Ramos (cell line): Measurements from ENCODE around the gene CHD9NB.
"Not testable (repeated sequence)": the region's sequence is repeated elsewhere in the genome, so short reads cannot be mapped to it uniquely, and the experiment has no call there.

ENCODE experiments used
- in situ Hi-C: fragments of 300-500 bp; cut with MboI; formaldehyde crosslinking; loops from one replicate; pipeline ENCODE4 v1.14.3; 2022; ENCODE audit warnings: low sequenced_read_pairs; ENCODE audit not compliant: unreplicated experiment

Gene CHD9NB

GRCh38 chr16:53061256-53061655 is 8.6 kb upstream of the CHD9NB start:
- in situ Hi-C loops = loop anchor here (10.0 kb wide), 1 partner anchor 444 kb away; the partner anchor contains the start of gene AKTIP

- in situ Hi-C loops = loop anchor here (10.0 kb wide), 2 partner anchors 95 to 445 kb away; partner anchors contain the start of gene AKTIP
Measured at GRCh38 chr16:53059672-53060071, 7.0 kb upstream of the CHD9NB start.

- in situ Hi-C loops = loop anchor here (10.0 kb wide), 1 partner anchor 96 kb away; no protein-coding TSS in a partner anchor
Measured at GRCh38 chr16:53058882-53059281, 6.2 kb upstream of the CHD9NB start.

- in situ Hi-C loops = loop anchor here (10.0 kb wide), 1 partner anchor 96 kb away; no protein-coding TSS in a partner anchor
Measured at GRCh38 chr16:53058441-53058840, 5.7 kb upstream of the CHD9NB start.

GRCh38 chr16:53057658-53058057 is 5.0 kb upstream of the CHD9NB start:
- in situ Hi-C loops = loop anchor here (10.0 kb wide), 1 partner anchor 97 kb away; no protein-coding TSS in a partner anchor

GRCh38 chr16:53056392-53056881 is 3.7 kb upstream of the CHD9NB start:
- in situ Hi-C loops = loop anchor here (10.0 kb wide), 1 partner anchor 98 kb away; no protein-coding TSS in a partner anchor

GRCh38 chr16:53055541-53056391 is 3.1 kb upstream of the CHD9NB start:
- in situ Hi-C loops = loop anchor here (10.0 kb wide), 1 partner anchor 99 kb away; no protein-coding TSS in a partner anchor

- in situ Hi-C loops = loop anchor here (10.0 kb wide), 1 partner anchor 100 kb away; no protein-coding TSS in a partner anchor
Measured at GRCh38 chr16:53054670-53055485, 2.2 kb upstream of the CHD9NB start, which contains the start of gene CHD9. Gene CHD9 (plus strand): TSS chr16:53054991. CDS start chr16:53156090, 101,099 bp downstream.

- in situ Hi-C loops = loop anchor here (10.0 kb wide), 1 partner anchor 101 kb away; no protein-coding TSS in a partner anchor
Measured at GRCh38 chr16:53053967-53054669, 1.4 kb upstream of the CHD9NB start.

GRCh38 chr16:53051255-53051654 is 1.4 kb downstream of the CHD9NB start:
- in situ Hi-C loops = loop anchor here (10.0 kb wide), 1 partner anchor 104 kb away; no protein-coding TSS in a partner anchor

GRCh38 chr16:53048139-53048915 is 4.4 kb downstream of the CHD9NB start:
- in situ Hi-C loops = no loop called here

- in situ Hi-C loops = not testable (repeated sequence)
Measured at GRCh38 chr16:53047515-53047914, 5.2 kb downstream of the CHD9NB start.

GRCh38 chr16:53045341-53046220 is 7.1 kb downstream of the CHD9NB start:
- in situ Hi-C loops = no loop called here

GRCh38 chr16:53043986-53044601 is 8.6 kb downstream of the CHD9NB start:
- in situ Hi-C loops = no loop called here

GRCh38 chr16:53043428-53043831 is 9.3 kb downstream of the CHD9NB start:
- in situ Hi-C loops = no loop called here

GRCh38 chr16:53042235-53042701 is 10.4 kb downstream of the CHD9NB start:
- in situ Hi-C loops = no loop called here

- in situ Hi-C loops = no loop called here
Measured at GRCh38 chr16:53041320-53042051, 11.2 kb downstream of the CHD9NB start.
